ENCODE results near the gene OR10H5. TPM values are rescaled to one million over a fixed set of nuclear protein-coding genes. Genes with fewer than 3 reads are reported as not detected.

OR10H5 gene
- polyA plus RNA-seq, 1 experiment: not detected

GRCh38 chr19:15811476-15811875, 24.0 kb downstream of the OR10H5 start:
- Histone ChIP-seq H3K27me3 (ENCODE audit: control insufficient read depth, insufficient read depth, low read length) (no peaks in the 10 kb centered on the region), H3K9me3 (ENCODE audit: control insufficient read depth, insufficient read depth, low read length) (peaks cover 10% of the 10 kb centered on the region; the same call in 1 of the 2 replicates), H3K4me3 (ENCODE audit: low read depth, low read length) (no peak overlapping the region), H3K27ac (ENCODE audit: low read depth, low read length) (no peak overlapping the region)
- CTCF ChIA-PET: interaction anchor here (0.5 kb wide), 1 partner anchor 14 kb away, joined by 3 read pairs; no protein-coding TSS in a partner anchor
- POLR2A ChIA-PET: no interaction called here
- DNase-seq (ENCODE audit: low read depth, low spot score): no peak
- TF ChIP-seq CTCF (IDR thresholded peaks at IDR 0.05; ENCODE audit: low read depth, low read length): no peak

GRCh38 chr19:15812060-15812722, 24.7 kb downstream of the OR10H5 start:
- no peak for TF ChIP-seq CTCF (IDR thresholded peaks at IDR 0.05; ENCODE audit: low read depth, low read length)
- H3K4me3 ChIP-seq (ENCODE audit: low read depth, low read length): no peak overlapping the region
- DNase-seq (ENCODE audit: low read depth, low spot score): no peak
- H3K27me3 ChIP-seq (ENCODE audit: control insufficient read depth, insufficient read depth, low read length): no peaks in the 10 kb centered on the region
- ChIA-PET POLR2A (no interaction called here), CTCF (no interaction called here)
- peaks cover 10% of the 10 kb centered on the region; the same call in 1 of the 2 replicates for H3K9me3 ChIP-seq (ENCODE audit: control insufficient read depth, insufficient read depth, low read length)
- no peak overlapping the region for H3K27ac ChIP-seq (ENCODE audit: low read depth, low read length)

- Histone ChIP-seq H3K4me3 (ENCODE audit: low read depth, low read length) (no peak overlapping the region), H3K27me3 (ENCODE audit: control insufficient read depth, insufficient read depth, low read length) (no peaks in the 10 kb centered on the region), H3K27ac (ENCODE audit: low read depth, low read length) (no peak overlapping the region), H3K9me3 (ENCODE audit: control insufficient read depth, insufficient read depth, low read length) (peaks cover 4% of the 10 kb centered on the region; the same call in 1 of the 2 replicates)
- DNase-seq (ENCODE audit: low read depth, low spot score): no peak
- POLR2A ChIA-PET: no interaction called here
- CTCF ChIA-PET: no interaction called here
- TF ChIP-seq CTCF (IDR thresholded peaks at IDR 0.05; ENCODE audit: low read depth, low read length): no peak
Observed at GRCh38 chr19:15813916-15814315, 26.5 kb downstream of the OR10H5 start.

GRCh38 chr19:15815306-15815705, 27.8 kb downstream of the OR10H5 start, which contains the start of gene OR10H1:
Gene OR10H1 (minus strand): TSS chr19:15815664. CDS start chr19:15808037, 7,627 bp downstream.
- Histone ChIP-seq H3K9me3 (ENCODE audit: control insufficient read depth, insufficient read depth, low read length) (peaks cover 4% of the 10 kb centered on the region; the same call in 1 of the 2 replicates), H3K4me3 (ENCODE audit: low read depth, low read length) (no peak within 1 kb of the TSS), H3K27ac (ENCODE audit: low read depth, low read length) (no peak within 1 kb of the TSS), H3K27me3 (ENCODE audit: control insufficient read depth, insufficient read depth, low read length) (no peaks in the 10 kb centered on the region)
- CTCF ChIA-PET: no interaction called here
- no peak for TF ChIP-seq CTCF (IDR thresholded peaks at IDR 0.05; ENCODE audit: low read depth, low read length)
- POLR2A ChIA-PET: no interaction called here
- DNase-seq (ENCODE audit: low read depth, low spot score): no peak

- no peak for DNase-seq (ENCODE audit: low read depth, low spot score)
- Histone ChIP-seq H3K4me3 (ENCODE audit: low read depth, low read length) (no peak overlapping the region), H3K27me3 (ENCODE audit: control insufficient read depth, insufficient read depth, low read length) (no peaks in the 10 kb centered on the region), H3K9me3 (ENCODE audit: control insufficient read depth, insufficient read depth, low read length) (peaks cover under 1% of the 10 kb centered on the region; the same call in 1 of the 2 replicates), H3K27ac (ENCODE audit: low read depth, low read length) (no peak overlapping the region)
- CTCF ChIA-PET: no interaction called here
- no peak for TF ChIP-seq CTCF (IDR thresholded peaks at IDR 0.05; ENCODE audit: low read depth, low read length)
- POLR2A ChIA-PET: no interaction called here
Observed at GRCh38 chr19:15820646-15821045, 33.2 kb downstream of the OR10H5 start.

Measured in AG04450 (cell line).